Neural cell (in vitro differentiated cells): ENCODE results near the gene CAP2. TPM values are rescaled to one million over a fixed set of nuclear protein-coding genes. Genes with fewer than 3 reads are reported as not detected.

Experiments used
- H2AFZ ChIP-seq: fragments of 200-600, 300-800 bp; sonication (generic), shearing (Covaris generic); 2 replicates; pipeline ENCODE4 v1.6.0; 2014; ENCODE audit warnings: low read depth, mild to moderate bottlenecking, antibody characterized with exemption, low read length, moderate library complexity
- H3F3A ChIP-seq: fragments of 200-600 bp; shearing (Covaris generic); 2 replicates; pipeline ENCODE4 v1.6.1; 2016; ENCODE audit warnings: mild to moderate bottlenecking, moderate library complexity, mixed read lengths, antibody characterized with exemption, low read length; ENCODE audit not compliant: insufficient read depth, poor library complexity, severe bottlenecking
- H3K27ac ChIP-seq: fragments of 200-600, 300-800 bp; sonication (generic), shearing (Covaris generic); 2 replicates; pipeline ENCODE4 v1.5.1; 2014; ENCODE audit warnings: mild to moderate bottlenecking, low read length, moderate library complexity
- H3K27me3 ChIP-seq: fragments of 300-800, 200-600 bp; sonication (generic), shearing (Covaris generic); 2 replicates; pipeline ENCODE4 v1.6.0; 2014; ENCODE audit warnings: mild to moderate bottlenecking, low read depth, low read length, moderate library complexity; ENCODE audit not compliant: insufficient read depth
- H3K36me3 ChIP-seq: fragments of 300-800, 200-600 bp; sonication (generic), shearing (Covaris generic); 2 replicates; pipeline ENCODE4 v1.5.1; 2014; ENCODE audit warnings: mild to moderate bottlenecking, antibody characterized with exemption, low read length, moderate library complexity; ENCODE audit not compliant: insufficient read depth
- H3K4me2 ChIP-seq: fragments of 300-800, 200-600 bp; sonication (generic), shearing (Covaris generic); 2 replicates; pipeline ENCODE4 v1.6.0; 2014; ENCODE audit warnings: mild to moderate bottlenecking, low read length
- H3K4me3 ChIP-seq: fragments of 300-800, 200-600 bp; sonication (generic), shearing (Covaris generic); 2 replicates; pipeline ENCODE4 v1.5.1; 2014; ENCODE audit warnings: mild to moderate bottlenecking, low read length, moderate library complexity
- H3K79me2 ChIP-seq: fragments of 200-600 bp; shearing (Covaris generic); replicated peaks from 2 replicates; pipeline ENCODE4 v1.6.0; 2014; ENCODE audit warnings: mild to moderate bottlenecking, low read length, moderate library complexity; ENCODE audit not compliant: insufficient read depth
- H3K9ac ChIP-seq: fragments of 300-800, 200-600 bp; sonication (generic), shearing (Covaris generic); 2 replicates; pipeline ENCODE4 v1.6.1; 2016; ENCODE audit warnings: mild to moderate bottlenecking, low read length, mixed read lengths
- H3K9me2 ChIP-seq: fragments of 200-600 bp; shearing (Covaris generic); 2 replicates; pipeline ENCODE4 v1.6.1; 2016; ENCODE audit warnings: mild to moderate bottlenecking, low read length, mixed read lengths; ENCODE audit not compliant: insufficient read depth
- H3K9me3 ChIP-seq: fragments of 200-600, 300-800 bp; sonication (generic), shearing (Covaris generic); 2 replicates; pipeline ENCODE4 v1.6.1; 2016; ENCODE audit warnings: mild to moderate bottlenecking, mixed run types, low read length, moderate library complexity, mixed read lengths
- H4K20me1 ChIP-seq: fragments of 200-600 bp; shearing (Covaris generic); 2 replicates; pipeline ENCODE4 v1.6.1; 2016; ENCODE audit warnings: mild to moderate bottlenecking, mixed run types; ENCODE audit not compliant: insufficient read depth
- EZH2 ChIP-seq: fragments of 200-600, 300-800 bp; shearing (Covaris generic), sonication (generic); IDR thresholded peaks from 2 replicates; pipeline ENCODE4 v1.6.1; 2014; ENCODE audit warnings: antibody characterized with exemption, low read length, borderline replicate concordance, mild to moderate bottlenecking; ENCODE audit not compliant: insufficient read depth, poor library complexity, severe bottlenecking
- MXI1 ChIP-seq: fragments of 450-650 bp; conservative IDR thresholded peaks from 2 replicates; pipeline ENCODE4 v1.6.1; 2014; ENCODE audit warnings: antibody characterized with exemption, mild to moderate bottlenecking; ENCODE audit not compliant: poor library complexity, severe bottlenecking
- POLR2AphosphoS5 ChIP-seq: IDR thresholded peaks from 2 replicates; pipeline ENCODE4 v1.6.1; 2012
- RAD21 ChIP-seq: fragments of 450-650 bp; conservative IDR thresholded peaks from 2 replicates; pipeline ENCODE4 v1.6.1; 2014; ENCODE audit warnings: antibody characterized with exemption, mild to moderate bottlenecking, moderate library complexity
- SMC3 ChIP-seq: fragments of 450-650 bp; conservative IDR thresholded peaks from 2 replicates; pipeline ENCODE4 v1.6.1; 2014; ENCODE audit warnings: antibody characterized with exemption, mild to moderate bottlenecking, moderate library complexity; ENCODE audit not compliant: poor library complexity
- polyA plus RNA-seq: library from polyadenylated mRNA; depleted of rRNA; stranded (reverse); fragments of >200 nt; gene quantifications from 2 replicates; pipeline ENCODE4 v1.2.3, GENCODE V29; 2014
- TF ChIP-seq, protein P1 (sequence below): fragments of 450-650 bp; IDR thresholded peaks from 2 replicates; pipeline ENCODE4 v1.5.1; 2014; ENCODE audit warnings: antibody characterized with exemption, mild to moderate bottlenecking, moderate library complexity; ENCODE audit not compliant: poor library complexity, severe bottlenecking
- TF ChIP-seq, protein P2 (sequence below): IDR thresholded peaks from 2 replicates; pipeline ENCODE4 v1.6.1; 2012; ENCODE audit warnings: borderline replicate concordance

Gene CAP2
- polyA plus RNA-seq, 1 donor from 2014 or later = 13.4 TPM

DNA sequence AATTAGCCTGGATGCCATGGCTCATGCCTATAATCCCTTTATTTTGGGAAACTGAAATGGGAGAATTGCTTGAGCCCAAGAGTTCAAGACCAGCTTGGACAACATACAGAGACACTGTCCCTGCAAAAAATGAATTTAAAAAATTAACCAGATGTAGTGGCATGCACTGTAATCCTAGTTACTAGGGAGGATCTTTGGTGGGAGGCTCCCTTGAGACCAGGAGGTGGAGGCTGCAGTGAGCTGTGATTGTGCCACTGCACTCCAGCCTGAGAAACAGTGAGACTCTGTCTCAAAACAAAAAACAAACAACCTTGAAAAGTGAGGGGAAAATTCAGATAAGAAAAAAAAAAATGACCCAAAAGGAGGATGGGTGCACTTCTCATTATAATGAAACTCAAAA lies 23.4 kb downstream of the CAP2 start:
- no peak overlapping the region for H3K27ac ChIP-seq
- no peak overlapping the region for H3K4me3 ChIP-seq
- no peaks in the 10 kb centered on the region for H3K36me3 ChIP-seq
- H3K9me3 ChIP-seq = no peaks in the 10 kb centered on the region
- H3K79me2 ChIP-seq = no peaks in the 10 kb centered on the region
- H3K9me2 ChIP-seq = no peaks in the 10 kb centered on the region
- no peak overlapping the region for H2AFZ ChIP-seq
- TF ChIP-seq MXI1 (no peak), RAD21 (no peak), EZH2 (no peak), POLR2AphosphoS5 (no peak)
- TF ChIP-seq, protein P1, sequence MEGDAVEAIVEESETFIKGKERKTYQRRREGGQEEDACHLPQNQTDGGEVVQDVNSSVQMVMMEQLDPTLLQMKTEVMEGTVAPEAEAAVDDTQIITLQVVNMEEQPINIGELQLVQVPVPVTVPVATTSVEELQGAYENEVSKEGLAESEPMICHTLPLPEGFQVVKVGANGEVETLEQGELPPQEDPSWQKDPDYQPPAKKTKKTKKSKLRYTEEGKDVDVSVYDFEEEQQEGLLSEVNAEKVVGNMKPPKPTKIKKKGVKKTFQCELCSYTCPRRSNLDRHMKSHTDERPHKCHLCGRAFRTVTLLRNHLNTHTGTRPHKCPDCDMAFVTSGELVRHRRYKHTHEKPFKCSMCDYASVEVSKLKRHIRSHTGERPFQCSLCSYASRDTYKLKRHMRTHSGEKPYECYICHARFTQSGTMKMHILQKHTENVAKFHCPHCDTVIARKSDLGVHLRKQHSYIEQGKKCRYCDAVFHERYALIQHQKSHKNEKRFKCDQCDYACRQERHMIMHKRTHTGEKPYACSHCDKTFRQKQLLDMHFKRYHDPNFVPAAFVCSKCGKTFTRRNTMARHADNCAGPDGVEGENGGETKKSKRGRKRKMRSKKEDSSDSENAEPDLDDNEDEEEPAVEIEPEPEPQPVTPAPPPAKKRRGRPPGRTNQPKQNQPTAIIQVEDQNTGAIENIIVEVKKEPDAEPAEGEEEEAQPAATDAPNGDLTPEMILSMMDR = no peak
- H3K9ac ChIP-seq = no peak overlapping the region
- H3K4me2 ChIP-seq = no peak overlapping the region
- H3K27me3 ChIP-seq = no peaks in the 10 kb centered on the region
- no peaks in the 10 kb centered on the region for H3F3A ChIP-seq
- no peaks in the 10 kb centered on the region for H4K20me1 ChIP-seq

DNA sequence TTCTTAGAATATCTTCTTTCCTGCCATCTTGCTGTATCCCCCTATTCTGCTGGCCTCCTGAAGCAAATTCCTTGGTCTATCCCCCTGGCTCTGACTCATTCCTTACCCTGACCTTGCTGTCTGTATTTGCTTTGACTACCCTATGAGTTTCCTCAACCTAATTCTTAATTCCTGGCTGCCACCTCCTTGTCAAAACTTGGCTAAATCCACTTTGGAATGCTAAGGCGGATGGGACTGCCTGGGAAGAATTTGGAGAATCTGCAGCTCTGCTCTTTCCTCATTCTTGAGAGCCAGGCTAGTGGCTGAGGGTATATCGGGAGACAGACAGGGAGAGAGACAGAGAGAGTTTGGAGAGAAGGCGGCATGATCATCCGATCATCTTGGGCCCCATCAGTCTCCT lies 24.4 kb downstream of the CAP2 start:
- Histone ChIP-seq H3K27me3 (no peaks in the 10 kb centered on the region), H3K36me3 (no peaks in the 10 kb centered on the region), H3F3A (no peaks in the 10 kb centered on the region), H3K79me2 (no peaks in the 10 kb centered on the region), H3K9me3 (no peaks in the 10 kb centered on the region), H3K27ac (no peak overlapping the region), H3K4me3 (no peak overlapping the region), H3K9ac (no peak overlapping the region), H4K20me1 (no peaks in the 10 kb centered on the region), H3K9me2 (no peaks in the 10 kb centered on the region), H2AFZ (no peak overlapping the region), H3K4me2 (no peak overlapping the region)
- TF ChIP-seq RAD21 = no peak
- TF ChIP-seq, protein P1 = no peak
- TF ChIP-seq EZH2 = no peak
- TF ChIP-seq, protein P2, sequence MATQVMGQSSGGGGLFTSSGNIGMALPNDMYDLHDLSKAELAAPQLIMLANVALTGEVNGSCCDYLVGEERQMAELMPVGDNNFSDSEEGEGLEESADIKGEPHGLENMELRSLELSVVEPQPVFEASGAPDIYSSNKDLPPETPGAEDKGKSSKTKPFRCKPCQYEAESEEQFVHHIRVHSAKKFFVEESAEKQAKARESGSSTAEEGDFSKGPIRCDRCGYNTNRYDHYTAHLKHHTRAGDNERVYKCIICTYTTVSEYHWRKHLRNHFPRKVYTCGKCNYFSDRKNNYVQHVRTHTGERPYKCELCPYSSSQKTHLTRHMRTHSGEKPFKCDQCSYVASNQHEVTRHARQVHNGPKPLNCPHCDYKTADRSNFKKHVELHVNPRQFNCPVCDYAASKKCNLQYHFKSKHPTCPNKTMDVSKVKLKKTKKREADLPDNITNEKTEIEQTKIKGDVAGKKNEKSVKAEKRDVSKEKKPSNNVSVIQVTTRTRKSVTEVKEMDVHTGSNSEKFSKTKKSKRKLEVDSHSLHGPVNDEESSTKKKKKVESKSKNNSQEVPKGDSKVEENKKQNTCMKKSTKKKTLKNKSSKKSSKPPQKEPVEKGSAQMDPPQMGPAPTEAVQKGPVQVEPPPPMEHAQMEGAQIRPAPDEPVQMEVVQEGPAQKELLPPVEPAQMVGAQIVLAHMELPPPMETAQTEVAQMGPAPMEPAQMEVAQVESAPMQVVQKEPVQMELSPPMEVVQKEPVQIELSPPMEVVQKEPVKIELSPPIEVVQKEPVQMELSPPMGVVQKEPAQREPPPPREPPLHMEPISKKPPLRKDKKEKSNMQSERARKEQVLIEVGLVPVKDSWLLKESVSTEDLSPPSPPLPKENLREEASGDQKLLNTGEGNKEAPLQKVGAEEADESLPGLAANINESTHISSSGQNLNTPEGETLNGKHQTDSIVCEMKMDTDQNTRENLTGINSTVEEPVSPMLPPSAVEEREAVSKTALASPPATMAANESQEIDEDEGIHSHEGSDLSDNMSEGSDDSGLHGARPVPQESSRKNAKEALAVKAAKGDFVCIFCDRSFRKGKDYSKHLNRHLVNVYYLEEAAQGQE = no peak
- no peak for TF ChIP-seq SMC3
